ENCODE data around the gene PROCA1. TPM values are rescaled to one million over a fixed set of nuclear protein-coding genes. Genes with fewer than 3 reads are reported as not detected.

The PROCA1 gene
- total and polyA plus RNA-seq, 2 of the 8 experiments (the other 6 are each of a cell fraction or from before 2014, with no cell fraction given), result 21.2 to 26.3 TPM

DNA sequence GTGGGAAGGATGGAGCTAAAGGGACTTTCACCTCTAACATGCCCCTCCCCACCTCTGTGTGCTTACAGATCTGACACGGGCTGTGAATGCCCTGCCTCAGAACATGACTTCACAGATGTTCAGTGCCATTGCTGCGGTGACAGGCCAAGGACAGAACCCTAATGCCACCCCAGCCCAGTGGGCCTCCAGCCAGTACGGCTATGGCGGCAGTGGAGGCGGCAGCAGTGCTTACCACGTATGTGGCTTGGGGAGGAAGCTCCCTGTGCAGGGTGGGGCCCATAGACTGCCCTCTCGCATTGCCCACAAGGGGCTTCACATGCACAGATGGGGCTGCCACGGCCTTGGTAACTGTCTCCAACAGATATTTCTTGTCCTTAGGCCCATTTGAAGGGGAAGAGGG, 11.4 kb downstream of the PROCA1 start:
- no peak for FAIRE-seq
- Histone ChIP-seq H4K20me1 (replicated peaks in 1 of 2; ENCODE audit: control insufficient read depth in 1 of 2, insufficient read depth in 2 of 2, low read length in 2 of 2) (peaks cover 10 to 24% of the 10 kb centered on the region in 2 experiments), H3K4me2 (ENCODE audit: insufficient read depth in 1 of 2, low read depth in 2 of 2, low read length in 2 of 2) (no peak overlapping the region), H3K27ac (ENCODE audit: low read depth, low read length) (no peak overlapping the region), H4K91ac (replicated peaks; ENCODE audit: insufficient read length, low read length) (no peak overlapping the region), H4K5ac (ENCODE audit: insufficient read length, low read depth, low read length) (no peak overlapping the region), H3K23ac (ENCODE audit: insufficient read length) (no peak overlapping the region), H3K4me1 (replicated peaks in 1 of 4; ENCODE audit: control insufficient read depth in 3 of 4, insufficient read depth in 4 of 4, low read length in 3 of 4) (peaks cover 0 to 8% (median 2%) of the 10 kb centered on the region in 4 experiments; a peak in 3 of 7 replicates), H2BK15ac (ENCODE audit: low read length) (no peak overlapping the region), H3K9ac (replicated peaks in 1 of 4; ENCODE audit: extremely low read depth in 1 of 4, low read depth in 3 of 4, low read length in 3 of 4) (no peak overlapping the region), H2AK5ac (ENCODE audit: low read depth, low read length) (no peak overlapping the region), H2AFZ (ENCODE audit: low read length) (no peak overlapping the region), H3K9me3 (ENCODE audit: insufficient read depth in 2 of 2, low read depth in 1 of 2, low read length in 1 of 2) (no peaks in the 10 kb centered on the region), H3K56ac (replicated peaks; ENCODE audit: insufficient read length, low read depth, low read length) (no peak overlapping the region), H3K79me1 (ENCODE audit: low read depth, low read length) (no peaks in the 10 kb centered on the region), H3K79me2 (ENCODE audit: control insufficient read depth in 1 of 2, insufficient read depth in 2 of 2, low read length in 2 of 2) (no peaks in the 10 kb centered on the region), H2BK5ac (ENCODE audit: low read depth, low read length) (no peak overlapping the region), H3K23me2 (ENCODE audit: low read depth, low read length) (no peaks in the 10 kb centered on the region), H2BK20ac (ENCODE audit: low read length) (no peak overlapping the region), H3K36me3 (ENCODE audit: control insufficient read depth in 2 of 4, insufficient read depth in 4 of 4, low read length in 3 of 4) (peaks cover 40 to 77% (median 70%) of the 10 kb centered on the region in 4 experiments), H3K18ac (ENCODE audit: extremely low read depth, low read length) (no peak overlapping the region), H2BK120ac (replicated peaks; ENCODE audit: low read depth, low read length) (no peak overlapping the region), H3K27me3 (replicated peaks in 1 of 4; ENCODE audit: control insufficient read depth in 3 of 4, extremely low read depth in 1 of 4, insufficient read depth in 3 of 4, low read length in 3 of 4) (no peaks in the 10 kb centered on the region), H3K4me3 (ENCODE audit: extremely low read depth in 1 of 4, insufficient read depth in 2 of 4, low read depth in 3 of 4, low read length in 4 of 4) (no peak overlapping the region), H2BK12ac (ENCODE audit: low read depth, low read length) (no peak overlapping the region), H3K14ac (ENCODE audit: insufficient read length) (no peak overlapping the region), H3K4ac (replicated peaks; ENCODE audit: insufficient read length, low read depth, low read length) (no peak overlapping the region), H4K8ac (ENCODE audit: extremely low read depth, insufficient read depth, low read length) (peak overlapping the region; percentile 9; the same call in 1 of the 2 replicates)
- DNase-seq (ENCODE audit: low read depth in 1 of 2, low spot score in 2 of 2), result no peak
- TF ChIP-seq RAD21 (IDR thresholded peaks at IDR 0.05 in 1 of 2, conservative IDR thresholded peaks at IDR 0.05 in 1 of 2; ENCODE audit: low read depth in 2 of 2, low read length in 2 of 2), result no peak
- no peak for TF ChIP-seq GTF2F1 (IDR thresholded peaks at IDR 0.05; ENCODE audit: borderline replicate concordance, low read depth, low read length)
- TF ChIP-seq KDM4A (IDR thresholded peaks at IDR 0.05; ENCODE audit: low read depth, low read length, severe bottlenecking), result no peak
- no peak for TF ChIP-seq CBX8 (IDR thresholded peaks at IDR 0.05; ENCODE audit: borderline replicate concordance, low read depth, low read length)
- 0 out of 3 replicates have a peak, but pooled peaks of 1 of the 2 experiments have one; percentile 8 for TF ChIP-seq POLR2A (IDR thresholded peaks at IDR 0.05; ENCODE audit: control extremely low read depth in 1 of 2, low read depth in 2 of 2, low read length in 2 of 2)
- ChIA-PET POLR2A (ENCODE audit: partially characterized antibody) (interaction anchor here (0.8 to 3.8 kb wide), 10 partner anchors 9 to 209 kb away, joined by 3 to 46 read pairs (median 4); partner anchors contain the start of genes PROCA1 and RPL23A), CTCF (ENCODE audit: partially characterized antibody) (interaction anchor here (0.5 to 1.5 kb wide), 6 partner anchors 9 to 241 kb away, joined by 3 to 6 read pairs (median 3); no protein-coding TSS in a partner anchor)
- 95% methylated on average over 8 of the region's 8 CpGs; no CpG with 5 or more reads in 1 of the 2 experiments for WGBS, 2 experiments (ENCODE audit: extremely low coverage in 1 of 2, insufficient coverage in 1 of 2, insufficient read length in 1 of 2, insufficient replicate concordance in 2 of 2, low coverage in 1 of 2, low lambda C conversion rate in 2 of 2, missing lambda C conversion rate in 1 of 2)
